Mammary epithelial cell (primary cell): ENCODE measurements around the gene KCNIP1.

Source experiments
- EZH2 ChIP-seq: IDR thresholded peaks from 2 replicates; pipeline ENCODE4 v1.6.1; 2012; ENCODE audit warnings: low read length, inconsistent platforms, borderline replicate concordance
- TF ChIP-seq, protein P1 (sequence below), 2 donors: IDR thresholded peaks in 1 of 2; conservative IDR thresholded peaks in 1 of 2; 2 replicates each; pipeline ENCODE4 v1.5.1; 2011 to 2012; ENCODE audit warnings: inconsistent platforms in 2 of 2, low read length in 2 of 2, mild to moderate bottlenecking in 2 of 2, control low read depth in 1 of 2, low read depth in 1 of 2; ENCODE audit not compliant: insufficient read depth in 1 of 2; ENCODE audit errors: extremely low read depth in 1 of 2

DNA sequence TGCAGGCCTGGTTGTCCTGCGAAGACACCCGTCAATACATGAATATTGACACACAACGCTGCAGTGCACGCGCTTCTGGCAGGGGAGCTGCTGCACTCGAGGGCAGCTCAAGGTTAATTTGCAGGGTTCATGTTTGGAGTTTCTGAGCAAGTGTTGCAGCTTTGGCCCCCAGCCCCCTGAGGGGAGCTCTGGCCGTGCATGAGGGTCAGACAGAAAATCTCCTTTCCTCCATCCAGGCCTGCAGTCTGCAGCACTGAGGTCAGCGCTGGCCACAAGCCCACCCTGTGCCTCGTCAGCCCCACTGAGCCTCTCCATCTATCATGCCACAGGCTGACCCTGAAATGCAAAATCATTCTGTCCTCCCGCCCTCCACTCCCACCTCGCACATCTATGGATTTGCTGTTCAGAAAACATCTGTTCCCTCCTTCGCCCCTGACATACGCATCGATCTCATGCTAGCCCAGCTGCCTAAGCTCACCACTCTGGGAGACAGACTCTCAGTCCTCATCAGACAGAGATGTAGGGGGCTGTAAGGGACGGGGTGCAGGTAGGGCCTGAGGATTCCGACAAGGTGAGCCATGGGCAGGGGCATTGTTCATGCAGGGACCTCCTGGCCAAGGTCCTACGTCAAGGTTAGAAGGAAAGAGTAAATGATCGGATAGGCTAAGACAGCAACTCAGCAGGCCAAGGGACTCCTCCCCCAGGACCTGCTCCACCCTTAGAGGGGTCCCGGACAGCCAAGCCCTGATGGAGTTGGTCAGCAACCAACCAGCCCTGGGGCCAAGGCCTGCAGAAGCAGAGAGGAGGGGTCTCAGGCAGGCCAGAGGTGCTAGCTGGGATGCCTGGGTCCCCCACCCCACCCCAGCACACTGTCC is 125.1 kb downstream of the KCNIP1 start:
- TF ChIP-seq, protein P1, sequence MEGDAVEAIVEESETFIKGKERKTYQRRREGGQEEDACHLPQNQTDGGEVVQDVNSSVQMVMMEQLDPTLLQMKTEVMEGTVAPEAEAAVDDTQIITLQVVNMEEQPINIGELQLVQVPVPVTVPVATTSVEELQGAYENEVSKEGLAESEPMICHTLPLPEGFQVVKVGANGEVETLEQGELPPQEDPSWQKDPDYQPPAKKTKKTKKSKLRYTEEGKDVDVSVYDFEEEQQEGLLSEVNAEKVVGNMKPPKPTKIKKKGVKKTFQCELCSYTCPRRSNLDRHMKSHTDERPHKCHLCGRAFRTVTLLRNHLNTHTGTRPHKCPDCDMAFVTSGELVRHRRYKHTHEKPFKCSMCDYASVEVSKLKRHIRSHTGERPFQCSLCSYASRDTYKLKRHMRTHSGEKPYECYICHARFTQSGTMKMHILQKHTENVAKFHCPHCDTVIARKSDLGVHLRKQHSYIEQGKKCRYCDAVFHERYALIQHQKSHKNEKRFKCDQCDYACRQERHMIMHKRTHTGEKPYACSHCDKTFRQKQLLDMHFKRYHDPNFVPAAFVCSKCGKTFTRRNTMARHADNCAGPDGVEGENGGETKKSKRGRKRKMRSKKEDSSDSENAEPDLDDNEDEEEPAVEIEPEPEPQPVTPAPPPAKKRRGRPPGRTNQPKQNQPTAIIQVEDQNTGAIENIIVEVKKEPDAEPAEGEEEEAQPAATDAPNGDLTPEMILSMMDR (conservative IDR thresholded peaks at IDR 0.05 in 1 of 2, IDR thresholded peaks at IDR 0.05 in 1 of 2; ENCODE audit: extremely low read depth in 1 of 2, insufficient read depth in 1 of 2, low read depth in 1 of 2, low read length in 2 of 2) = no peak
- TF ChIP-seq EZH2 = no peak
